ENCODE data around the gene BCAS1.

BCAS1 gene

DNA sequence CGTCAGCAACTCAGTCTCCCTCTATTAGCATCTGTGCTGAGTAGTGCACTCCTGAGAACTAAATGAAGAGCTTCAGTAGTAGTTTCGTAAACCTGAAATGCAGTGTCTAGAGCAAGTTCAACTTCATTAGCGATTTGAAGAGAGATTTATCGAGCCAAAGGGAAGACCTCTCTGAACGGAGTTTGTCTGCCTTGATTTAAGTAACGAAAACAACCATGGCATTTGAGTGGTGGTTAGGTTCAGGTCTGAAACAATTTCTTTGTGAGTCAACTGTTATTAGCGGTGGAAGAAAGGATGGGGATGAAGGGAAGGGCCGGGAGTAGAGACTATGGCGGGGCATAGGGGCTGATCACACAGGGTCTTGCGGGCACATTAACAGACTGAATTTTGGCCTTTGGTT lies 150.5 kb downstream of the BCAS1 start:
- 88% methylated on average over 10 of the region's 10 CpGs for WGBS

DNA sequence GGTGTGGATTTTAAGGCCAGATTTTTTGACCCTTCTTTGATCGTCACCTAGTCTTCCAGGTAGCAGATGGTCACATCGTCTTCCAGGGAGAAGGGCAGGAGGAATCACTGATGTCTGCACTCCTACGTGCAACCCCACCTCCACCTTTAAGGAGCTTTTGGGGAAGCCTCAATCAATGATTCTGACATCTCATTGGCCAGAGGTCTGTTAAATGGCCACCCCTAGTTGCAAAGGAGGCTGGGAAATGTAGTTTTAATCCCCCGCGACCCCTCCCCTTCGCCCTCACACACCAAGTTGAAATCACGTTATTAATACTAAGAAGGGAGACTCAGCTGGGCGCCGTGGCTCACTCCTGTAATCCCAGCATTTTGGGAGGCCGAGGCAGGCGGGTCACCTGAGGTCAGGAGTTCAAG lies 151.4 kb downstream of the BCAS1 start:
- peaks cover 52% of the 10 kb centered on the region for H3K4me1 ChIP-seq (ENCODE audit: insufficient read depth, low read length)
- no peak overlapping the region for H3K27ac ChIP-seq (ENCODE audit: low read depth, low read length)
- peak overlapping the region; percentile 39 for H3K4me3 ChIP-seq (ENCODE audit: low read length)
- no peaks in the 10 kb centered on the region for H3K9me3 ChIP-seq (ENCODE audit: insufficient read depth, low read depth, low read length)
- no peaks in the 10 kb centered on the region for H3K36me3 ChIP-seq (ENCODE audit: insufficient read depth, low read length)
- H3K9ac ChIP-seq (ENCODE audit: low read depth, low read length) = no peak overlapping the region
- no peaks in the 10 kb centered on the region for H3K27me3 ChIP-seq (ENCODE audit: insufficient read depth, low read length)
- 10% methylated on average over 11 of the region's 11 CpGs for WGBS

More for the DNA sequence above, 150.5 kb downstream of the BCAS1 start:
- Histone ChIP-seq H3K27ac (ENCODE audit: low read depth, low read length) (no peak overlapping the region), H3K9me3 (ENCODE audit: insufficient read depth, low read depth, low read length) (no peaks in the 10 kb centered on the region), H3K4me1 (ENCODE audit: insufficient read depth, low read length) (peaks cover 42% of the 10 kb centered on the region), H3K27me3 (ENCODE audit: insufficient read depth, low read length) (no peaks in the 10 kb centered on the region), H3K4me3 (ENCODE audit: low read length) (no peak overlapping the region), H3K9ac (ENCODE audit: low read depth, low read length) (no peak overlapping the region), H3K36me3 (ENCODE audit: insufficient read depth, low read length) (no peaks in the 10 kb centered on the region)

DNA sequence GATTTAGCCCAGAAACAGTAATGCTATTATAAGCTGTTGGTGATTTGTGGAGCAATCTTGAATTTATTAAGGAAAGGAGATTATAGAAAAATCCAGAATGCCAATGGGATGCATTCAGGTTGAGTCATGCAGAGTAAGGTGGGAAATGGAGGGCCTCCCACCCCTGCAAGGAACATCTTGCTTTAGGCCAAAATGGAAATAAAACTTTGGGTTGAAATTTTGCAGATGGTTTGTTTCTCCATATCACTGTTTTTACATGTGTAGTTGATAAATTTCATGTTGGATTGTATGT lies 152.4 kb downstream of the BCAS1 start:
- no peak overlapping the region for H3K9ac ChIP-seq (ENCODE audit: low read depth, low read length)
- no peaks in the 10 kb centered on the region for H3K9me3 ChIP-seq (ENCODE audit: insufficient read depth, low read depth, low read length)
- peak overlapping the region; percentile 15 for H3K27ac ChIP-seq (ENCODE audit: low read depth, low read length)
- H3K4me3 ChIP-seq (ENCODE audit: low read length) = no peak overlapping the region
- H3K4me1 ChIP-seq (ENCODE audit: insufficient read depth, low read length) = peaks cover 53% of the 10 kb centered on the region
- H3K36me3 ChIP-seq (ENCODE audit: insufficient read depth, low read length) = no peaks in the 10 kb centered on the region
- no peaks in the 10 kb centered on the region for H3K27me3 ChIP-seq (ENCODE audit: insufficient read depth, low read length)

DNA sequence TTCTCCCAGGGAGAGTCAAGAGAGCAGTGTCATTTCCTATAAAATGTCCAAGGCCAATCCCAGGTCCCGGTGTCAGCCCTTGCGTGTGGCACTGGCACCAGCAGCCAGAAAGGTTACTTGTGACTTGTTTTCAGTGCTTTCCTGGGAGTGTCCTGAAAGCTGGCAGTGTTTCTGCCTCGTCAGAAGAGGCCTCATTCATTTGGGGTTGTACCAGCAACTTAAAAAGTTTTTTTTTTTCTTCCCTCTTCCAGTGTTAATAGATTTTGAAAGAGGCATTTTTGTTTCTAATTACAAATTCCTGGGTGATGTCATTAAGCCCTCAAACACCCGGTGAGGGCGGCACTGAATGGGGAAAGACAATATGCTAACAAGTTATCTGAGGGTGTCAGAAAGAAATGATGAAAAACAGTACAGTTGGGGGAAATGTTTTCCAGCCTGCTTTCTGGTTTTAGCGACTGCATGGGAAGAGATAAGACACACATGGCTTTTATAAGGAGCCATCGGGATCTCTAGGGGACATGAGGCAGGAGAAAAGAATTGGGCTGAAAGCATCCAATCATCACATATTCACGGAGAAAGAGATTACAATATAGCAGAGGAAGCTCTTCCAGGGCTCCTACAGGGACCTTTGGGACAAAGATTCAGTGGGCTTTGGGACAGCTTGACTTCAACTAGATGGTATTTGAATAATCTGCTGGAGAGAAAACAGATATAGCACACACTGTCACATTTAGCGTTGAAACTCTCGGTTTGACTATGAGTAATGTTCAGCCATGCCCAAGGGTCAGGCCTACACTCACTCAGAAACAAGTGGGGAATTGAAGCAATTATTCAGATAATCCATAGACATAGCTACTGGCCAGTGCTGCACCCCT lies 153.0 kb downstream of the BCAS1 start:
- Histone ChIP-seq H3K4me3 (ENCODE audit: low read length) (no peak overlapping the region), H3K36me3 (ENCODE audit: insufficient read depth, low read length) (no peaks in the 10 kb centered on the region), H3K9ac (ENCODE audit: low read depth, low read length) (peak overlapping the region; percentile 53; the same call in 1 of the 2 replicates), H3K27me3 (ENCODE audit: insufficient read depth, low read length) (no peaks in the 10 kb centered on the region), H3K4me1 (ENCODE audit: insufficient read depth, low read length) (peaks cover 53% of the 10 kb centered on the region), H3K9me3 (ENCODE audit: insufficient read depth, low read depth, low read length) (no peaks in the 10 kb centered on the region), H3K27ac (ENCODE audit: low read depth, low read length) (peak overlapping the region; percentile 60)
- 62% methylated on average over 10 of the region's 10 CpGs for WGBS

DNA sequence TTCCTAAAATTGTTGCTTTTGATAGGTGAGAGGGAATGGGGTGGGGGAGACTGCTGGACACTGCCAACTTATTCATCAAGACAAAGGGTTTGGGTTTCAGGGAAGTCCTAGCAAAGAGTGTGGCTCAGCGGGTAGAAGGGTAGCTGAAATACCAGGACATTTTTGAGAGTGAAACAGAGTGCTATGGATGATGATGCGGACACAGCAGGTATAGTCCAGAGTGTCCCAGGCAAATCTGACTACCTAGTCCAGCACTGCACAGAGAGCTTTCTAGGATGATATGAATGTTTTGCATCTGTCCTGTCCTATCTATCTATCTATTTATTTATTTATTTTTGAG lies 154.3 kb downstream of the BCAS1 start:
- peaks cover 46% of the 10 kb centered on the region for H3K4me1 ChIP-seq (ENCODE audit: insufficient read depth, low read length)
- peaks cover 3% of the 10 kb centered on the region; the same call in 1 of the 2 replicates for H3K9me3 ChIP-seq (ENCODE audit: insufficient read depth, low read depth, low read length)
- no peaks in the 10 kb centered on the region for H3K27me3 ChIP-seq (ENCODE audit: insufficient read depth, low read length)
- 73% methylated on average over 2 of the region's 2 CpGs for WGBS
- H3K4me3 ChIP-seq (ENCODE audit: low read length) = no peak overlapping the region
- peak overlapping the region; percentile 37; the same call in 1 of the 2 replicates for H3K27ac ChIP-seq (ENCODE audit: low read depth, low read length)
- no peak overlapping the region for H3K9ac ChIP-seq (ENCODE audit: low read depth, low read length)
- H3K36me3 ChIP-seq (ENCODE audit: insufficient read depth, low read length) = no peaks in the 10 kb centered on the region

DNA sequence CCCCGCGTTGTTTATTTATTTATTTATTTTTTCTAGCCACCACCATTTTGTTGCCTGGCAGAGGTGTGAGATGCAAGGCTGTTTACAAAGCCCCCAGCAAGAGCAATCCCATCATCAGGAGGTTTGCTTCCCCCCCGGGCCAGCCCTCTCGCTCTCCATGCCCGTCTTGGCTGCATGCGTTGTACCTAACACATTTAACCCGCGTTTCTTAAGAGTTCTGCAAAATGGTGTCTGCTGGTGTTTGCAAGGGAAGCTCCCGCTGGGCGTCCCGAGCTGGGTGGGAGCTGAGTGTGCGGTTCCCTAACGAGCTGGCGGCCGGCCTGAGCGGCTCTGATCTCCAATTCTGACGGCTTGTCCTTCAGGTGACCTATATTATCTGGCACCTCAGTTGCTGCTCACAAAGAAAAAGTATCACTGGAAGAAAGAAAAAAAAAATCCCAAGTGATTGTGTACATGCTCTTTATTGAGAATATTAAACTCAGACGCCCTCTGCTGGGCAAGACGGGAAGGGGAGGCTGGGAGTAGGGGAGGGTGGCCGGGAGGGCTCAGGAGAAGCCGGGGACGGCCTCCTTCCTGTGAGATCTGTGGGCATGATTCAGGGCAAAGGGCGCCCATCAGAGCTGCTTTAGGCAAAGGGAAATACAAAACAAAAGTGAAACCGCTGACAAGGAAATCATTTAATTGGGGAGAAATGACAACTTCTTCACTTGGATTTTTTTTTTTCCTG lies 154.8 kb downstream of the BCAS1 start:
- Histone ChIP-seq H3K27me3 (ENCODE audit: insufficient read depth, low read length) (no peaks in the 10 kb centered on the region), H3K36me3 (ENCODE audit: insufficient read depth, low read length) (no peaks in the 10 kb centered on the region), H3K4me3 (ENCODE audit: low read length) (peak overlapping the region; percentile 63), H3K9ac (ENCODE audit: low read depth, low read length) (peak overlapping the region; percentile 72), H3K27ac (ENCODE audit: low read depth, low read length) (peak overlapping the region; percentile 62), H3K4me1 (ENCODE audit: insufficient read depth, low read length) (peaks cover 44% of the 10 kb centered on the region), H3K9me3 (ENCODE audit: insufficient read depth, low read depth, low read length) (peaks cover 8% of the 10 kb centered on the region; the same call in 1 of the 2 replicates)
- 2% methylated on average over 22 of the region's 24 CpGs for WGBS

DNA sequence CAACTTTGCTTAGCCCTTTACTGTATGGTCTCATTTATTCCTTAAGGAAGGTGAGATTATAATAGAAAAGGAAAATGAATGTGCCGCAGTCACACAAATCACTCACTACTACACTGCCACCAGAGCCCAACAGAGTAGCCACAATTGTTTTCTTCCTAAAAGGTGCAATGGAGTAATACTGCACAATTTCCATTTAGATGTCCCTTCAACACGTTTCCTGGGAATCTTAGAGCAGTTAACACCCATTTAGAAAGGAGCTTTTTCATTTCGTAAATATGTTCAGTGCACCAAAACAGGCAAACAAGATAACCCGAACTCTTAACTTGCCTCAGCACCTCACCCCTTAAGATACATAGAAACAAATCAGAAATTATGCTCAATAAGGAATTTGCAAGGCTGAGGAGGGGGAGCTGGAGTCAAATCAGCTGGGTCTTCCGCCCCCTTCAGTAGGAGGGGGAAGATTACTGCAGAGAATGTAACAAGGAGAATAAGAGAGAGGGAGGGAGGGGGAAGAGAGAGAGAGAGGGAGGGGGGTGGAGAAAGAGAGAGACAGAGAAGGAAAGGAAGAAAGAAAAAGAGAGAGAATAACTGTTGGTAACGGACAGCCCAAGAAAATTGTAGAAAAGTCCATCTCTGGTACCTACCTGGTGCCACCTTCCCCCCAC lies 155.5 kb downstream of the BCAS1 start:
- H3K9ac ChIP-seq (ENCODE audit: low read depth, low read length) = peak overlapping the region; percentile 72
- peak overlapping the region; percentile 63 for H3K4me3 ChIP-seq (ENCODE audit: low read length)
- H3K27me3 ChIP-seq (ENCODE audit: insufficient read depth, low read length) = no peaks in the 10 kb centered on the region
- peaks cover 8% of the 10 kb centered on the region; the same call in 1 of the 2 replicates for H3K9me3 ChIP-seq (ENCODE audit: insufficient read depth, low read depth, low read length)
- H3K36me3 ChIP-seq (ENCODE audit: insufficient read depth, low read length) = no peaks in the 10 kb centered on the region
- WGBS = 35% methylated on average over 6 of the region's 6 CpGs
- peaks cover 43% of the 10 kb centered on the region for H3K4me1 ChIP-seq (ENCODE audit: insufficient read depth, low read length)
- peak overlapping the region; percentile 44 for H3K27ac ChIP-seq (ENCODE audit: low read depth, low read length)

DNA sequence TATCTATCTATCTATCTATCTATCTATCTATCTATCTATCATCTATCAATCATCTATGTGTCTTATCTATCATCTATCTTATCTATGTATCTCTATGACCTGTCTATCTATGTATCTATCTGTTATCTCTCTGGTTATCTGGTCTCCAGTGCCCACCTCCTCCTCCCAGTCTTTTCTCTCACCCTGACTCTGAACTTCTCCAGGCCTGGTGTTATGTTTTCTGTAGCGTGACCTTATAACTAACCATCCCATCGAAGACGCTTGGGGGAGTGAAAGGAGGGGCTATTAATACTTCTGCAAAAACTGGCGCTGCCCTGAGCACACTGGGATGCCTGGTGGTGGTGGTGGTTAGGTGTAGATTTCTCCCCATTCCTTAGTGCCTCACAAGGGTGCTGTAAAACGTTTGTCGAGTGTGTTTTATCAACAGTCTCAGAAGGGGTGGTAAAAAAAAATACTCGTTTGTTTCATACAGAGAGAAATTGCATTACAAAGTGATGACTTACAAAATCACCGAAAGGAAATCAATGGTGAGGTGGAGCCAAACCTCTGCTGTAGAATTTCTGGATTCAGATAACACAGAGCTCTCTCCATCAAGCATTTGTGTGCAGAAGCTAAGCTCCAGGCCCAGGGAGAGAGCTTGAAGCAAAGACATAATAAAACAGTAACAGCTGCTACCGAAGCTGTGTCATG lies 156.2 kb downstream of the BCAS1 start:
- no peaks in the 10 kb centered on the region for H3K27me3 ChIP-seq (ENCODE audit: insufficient read depth, low read length)
- no peaks in the 10 kb centered on the region for H3K36me3 ChIP-seq (ENCODE audit: insufficient read depth, low read length)
- WGBS = 69% methylated on average over 9 of the region's 9 CpGs
- H3K4me1 ChIP-seq (ENCODE audit: insufficient read depth, low read length) = peaks cover 37% of the 10 kb centered on the region
- H3K9me3 ChIP-seq (ENCODE audit: insufficient read depth, low read depth, low read length) = peaks cover 8% of the 10 kb centered on the region; the same call in 1 of the 2 replicates
- no peak overlapping the region for H3K9ac ChIP-seq (ENCODE audit: low read depth, low read length)
- peak overlapping the region; percentile 44 for H3K27ac ChIP-seq (ENCODE audit: low read depth, low read length)
- no peak overlapping the region for H3K4me3 ChIP-seq (ENCODE audit: low read length)

DNA sequence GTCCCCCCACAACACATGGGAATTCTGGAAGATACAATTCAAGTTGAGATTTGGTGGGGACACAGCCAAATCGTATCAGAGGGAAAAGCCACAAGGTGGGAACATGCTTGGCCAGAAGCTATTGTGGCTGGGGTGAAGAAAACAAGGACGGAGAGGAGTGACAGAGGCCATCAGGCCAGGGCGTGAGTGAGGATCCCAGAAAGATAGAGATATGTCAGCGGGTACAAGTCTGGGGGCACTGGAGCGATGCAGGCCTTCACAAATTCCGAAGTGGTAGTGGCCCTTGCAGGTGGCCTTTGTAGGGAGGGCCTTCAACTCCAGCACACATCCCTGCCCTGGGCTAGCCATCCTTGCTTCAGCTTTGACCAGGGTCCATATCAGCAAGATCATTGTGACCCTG lies 159.1 kb downstream of the BCAS1 start:
- Histone ChIP-seq H3K27ac (ENCODE audit: low read depth, low read length) (no peak overlapping the region), H3K4me1 (ENCODE audit: insufficient read depth, low read length) (peaks cover 17% of the 10 kb centered on the region)
- WGBS = 79% methylated on average over 6 of the region's 6 CpGs

DNA sequence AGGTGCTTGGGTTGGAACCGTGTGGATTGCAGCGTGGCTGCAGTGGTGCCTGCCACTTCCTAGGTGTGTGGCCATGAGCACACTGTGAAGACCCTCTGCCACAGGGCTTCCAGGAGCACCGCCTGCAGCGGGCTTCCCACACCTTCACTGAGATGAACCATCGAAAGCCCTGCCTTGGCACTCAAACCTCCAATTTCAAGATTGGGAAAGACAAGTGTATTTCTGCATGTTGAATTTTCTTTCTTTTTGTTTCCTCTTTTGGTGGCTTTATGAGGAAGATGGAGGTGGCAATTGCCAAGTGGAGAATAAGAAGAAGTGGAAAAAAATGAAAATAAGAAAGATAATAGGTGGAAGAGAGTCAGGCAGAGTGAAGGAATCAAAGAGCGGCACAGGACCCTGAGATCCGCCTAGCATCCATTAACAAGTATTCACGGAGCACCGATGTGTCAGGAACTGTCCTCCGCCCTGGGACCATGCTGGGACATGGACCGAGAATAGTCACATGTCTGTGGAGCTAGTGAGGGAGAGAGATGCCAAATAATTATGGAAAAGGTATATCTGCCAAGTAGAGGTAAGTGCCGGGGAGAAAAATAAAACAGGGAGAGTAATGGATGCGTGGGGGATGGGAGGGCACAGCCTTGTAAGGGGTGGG lies 159.9 kb downstream of the BCAS1 start:
- no peaks in the 10 kb centered on the region for H3K27me3 ChIP-seq (ENCODE audit: insufficient read depth, low read length)
- H3K27ac ChIP-seq (ENCODE audit: low read depth, low read length) = no peak overlapping the region
- H3K9ac ChIP-seq (ENCODE audit: low read depth, low read length) = no peak overlapping the region
- WGBS = 95% methylated on average over 13 of the region's 13 CpGs
- no peaks in the 10 kb centered on the region for H3K36me3 ChIP-seq (ENCODE audit: insufficient read depth, low read length)
- peaks cover 12% of the 10 kb centered on the region for H3K4me1 ChIP-seq (ENCODE audit: insufficient read depth, low read length)
- peaks cover 8% of the 10 kb centered on the region; the same call in 1 of the 2 replicates for H3K9me3 ChIP-seq (ENCODE audit: insufficient read depth, low read depth, low read length)
- H3K4me3 ChIP-seq (ENCODE audit: low read length) = no peak overlapping the region

More for the DNA sequence above, 159.1 kb downstream of the BCAS1 start:
- Histone ChIP-seq H3K27me3 (ENCODE audit: insufficient read depth, low read length) (no peaks in the 10 kb centered on the region), H3K9me3 (ENCODE audit: insufficient read depth, low read depth, low read length) (peaks cover 8% of the 10 kb centered on the region; the same call in 1 of the 2 replicates), H3K36me3 (ENCODE audit: insufficient read depth, low read length) (no peaks in the 10 kb centered on the region), H3K9ac (ENCODE audit: low read depth, low read length) (no peak overlapping the region), H3K4me3 (ENCODE audit: low read length) (no peak overlapping the region)

Data from HUES64 (cell line).